H7 (cell line): ENCODE results near the gene OR11A1. TPM values are rescaled to one million over a fixed set of nuclear protein-coding genes. Genes with fewer than 3 reads are reported as not detected.

Source experiments
- DNase-seq: peaks from one replicate; pipeline ENCODE4 v3.0.0; 2012
- H3K27me3 ChIP-seq: 2 replicates; pipeline ENCODE4 v1.6.0; 2011; ENCODE audit warnings: mild to moderate bottlenecking, low read length; ENCODE audit not compliant: control insufficient read depth, insufficient read depth
- H3K36me3 ChIP-seq: replicated peaks from 2 replicates; pipeline ENCODE4 v1.5.1; 2011; ENCODE audit warnings: low read length; ENCODE audit not compliant: control insufficient read depth, insufficient read depth
- H3K4me3 ChIP-seq: 2 replicates; pipeline ENCODE4 v1.5.1; 2011; ENCODE audit warnings: low read depth, mild to moderate bottlenecking, control low read depth, low read length, moderate library complexity; ENCODE audit not compliant: insufficient read depth
- total RNA-seq: library from RNA; depleted of rRNA; stranded (reverse); fragments of >200 nt; shearing (Covaris generic); gene quantifications from 2 replicates; pipeline ENCODE4 v1.2.3, GENCODE V29; 2014

The OR11A1 gene
- total RNA-seq, 1 experiment from 2014 or later: not detected

DNA sequence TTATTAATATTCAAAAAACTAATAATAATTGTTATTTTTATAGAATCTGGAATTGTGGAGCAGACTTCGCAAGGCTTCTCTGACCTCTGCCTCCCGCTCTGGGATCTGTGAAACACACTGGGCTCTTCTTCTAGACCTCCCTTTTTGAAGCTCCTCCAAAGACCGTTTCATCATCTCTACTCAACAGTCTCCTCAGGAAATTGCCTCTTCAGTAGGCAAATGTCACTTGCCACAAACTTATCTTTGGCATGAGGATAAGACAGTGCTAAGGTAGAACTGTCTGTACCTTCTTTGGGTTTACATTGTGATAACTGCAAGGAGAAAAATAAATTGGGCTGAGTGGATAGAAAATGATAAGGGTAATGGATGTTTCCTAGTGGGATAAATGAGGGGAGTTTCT, 33.2 kb upstream of the OR11A1 start:
- Histone ChIP-seq H3K27me3 (no peaks in the 10 kb centered on the region), H3K4me3 (no peak overlapping the region), H3K36me3 (no peaks in the 10 kb centered on the region)
- no peak for DNase-seq

DNA sequence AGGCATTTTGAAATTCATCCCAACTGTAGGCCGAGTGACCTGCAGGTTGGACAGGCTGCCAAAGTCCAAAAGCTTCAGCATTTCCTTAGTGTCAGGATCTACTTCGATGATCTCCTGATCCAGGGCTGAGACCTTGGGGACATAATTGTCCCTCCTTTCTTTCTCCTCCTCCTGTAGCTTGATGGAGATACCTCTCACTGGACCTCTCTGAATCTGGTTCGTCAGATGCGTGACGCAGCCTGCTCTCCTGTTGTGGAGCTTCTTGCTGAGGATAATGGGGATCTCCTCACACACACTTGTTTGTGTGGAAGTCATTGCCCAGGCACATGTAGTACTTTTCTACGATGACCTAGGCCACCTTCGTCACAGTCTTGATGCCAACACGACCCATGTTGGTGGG, 32.4 kb upstream of the OR11A1 start:
- H3K27me3 ChIP-seq: no peaks in the 10 kb centered on the region
- H3K36me3 ChIP-seq: no peaks in the 10 kb centered on the region
- no peak for DNase-seq
- H3K4me3 ChIP-seq: no peak overlapping the region

DNA sequence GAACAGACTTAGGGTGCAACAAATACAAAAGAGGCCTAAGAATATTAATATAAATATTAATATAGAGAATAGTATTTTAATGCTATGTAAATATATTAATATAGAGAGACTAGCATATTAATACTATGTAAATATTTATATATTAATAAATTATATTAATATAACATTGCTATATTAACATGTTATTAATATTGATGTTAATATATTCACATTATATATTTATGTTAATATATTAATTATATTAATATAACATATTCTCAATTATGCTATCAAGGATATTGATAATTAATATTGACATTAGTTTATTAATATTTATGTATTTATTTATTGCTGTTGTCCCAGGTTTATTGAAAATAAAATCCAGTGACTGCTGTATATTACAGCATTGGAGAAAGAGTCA, 32.0 kb upstream of the OR11A1 start:
- Histone ChIP-seq H3K4me3 (no peak overlapping the region), H3K27me3 (no peaks in the 10 kb centered on the region), H3K36me3 (no peaks in the 10 kb centered on the region)
- DNase-seq: no peak

DNA sequence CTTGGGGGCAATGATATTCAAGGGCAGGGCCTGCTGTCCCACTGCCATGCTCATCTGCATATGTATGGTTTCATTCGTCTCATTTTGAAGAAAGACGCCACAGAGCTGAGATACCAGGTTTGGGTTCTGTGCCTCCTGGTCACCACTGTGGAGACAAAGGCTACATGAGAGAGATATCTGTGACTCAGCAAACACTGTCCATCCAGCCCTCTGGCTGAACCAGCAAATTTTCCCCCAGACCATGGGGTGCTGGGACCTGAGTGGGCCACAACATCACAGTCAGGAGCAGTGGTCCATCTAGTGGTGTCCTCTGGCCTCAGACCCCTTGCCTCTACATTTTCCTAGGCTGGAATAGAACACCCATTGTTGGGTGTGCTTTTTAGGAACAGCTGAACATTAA, 30.8 kb upstream of the OR11A1 start, which contains the start of gene MAS1L:
Gene MAS1L (minus strand): TSS at position 297 of the 400 bp plus-strand sequence. CDS start 54 bp downstream, at position 243.
- Histone ChIP-seq H3K4me3 (no peak within 1 kb of the TSS), H3K36me3 (no peaks in the 10 kb centered on the region), H3K27me3 (no peaks in the 10 kb centered on the region)
- DNase-seq: no peak

DNA sequence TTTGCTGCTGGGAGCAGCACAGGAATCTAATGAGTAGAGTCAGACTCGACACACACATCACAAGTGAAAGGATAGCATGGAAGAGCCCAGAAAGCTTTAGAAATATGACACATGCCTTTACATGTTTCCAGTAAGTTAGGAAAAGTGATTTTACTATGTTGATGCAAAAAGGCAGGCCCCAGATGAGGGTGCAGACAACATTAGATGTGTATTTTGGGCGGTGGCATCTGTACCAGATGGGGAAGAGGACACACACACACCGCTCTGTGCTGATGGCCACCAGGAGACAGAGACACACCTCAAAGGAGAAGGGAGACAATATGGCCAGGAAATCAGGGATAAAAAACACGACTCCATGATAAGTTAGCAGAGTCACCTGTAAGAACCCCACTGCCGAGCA, 30.3 kb upstream of the OR11A1 start:
- Histone ChIP-seq H3K4me3 (no peak overlapping the region), H3K27me3 (no peaks in the 10 kb centered on the region), H3K36me3 (no peaks in the 10 kb centered on the region)
- no peak for DNase-seq

DNA sequence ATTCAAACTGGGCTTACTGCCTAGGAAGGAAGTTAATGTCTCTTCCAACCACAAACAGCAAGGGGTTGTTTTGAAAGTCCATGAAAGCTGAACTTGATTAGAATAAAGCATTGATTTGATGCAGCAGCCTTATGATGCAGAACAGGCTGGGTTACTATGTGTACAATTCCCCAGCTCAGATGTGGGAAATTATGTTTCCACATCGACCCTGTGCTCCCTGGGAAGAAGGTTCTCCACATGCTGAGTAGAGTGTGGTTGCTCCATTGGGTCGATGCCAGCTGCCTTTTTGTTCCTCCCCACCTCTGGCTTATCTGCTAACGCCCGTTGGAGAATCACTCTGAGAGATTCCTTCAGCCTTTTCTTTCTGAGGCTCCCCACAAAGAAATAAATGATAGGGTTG, 29.7 kb upstream of the OR11A1 start:
- H3K4me3 ChIP-seq: no peak overlapping the region
- DNase-seq: no peak
- no peaks in the 10 kb centered on the region for H3K27me3 ChIP-seq
- H3K36me3 ChIP-seq: no peaks in the 10 kb centered on the region

DNA sequence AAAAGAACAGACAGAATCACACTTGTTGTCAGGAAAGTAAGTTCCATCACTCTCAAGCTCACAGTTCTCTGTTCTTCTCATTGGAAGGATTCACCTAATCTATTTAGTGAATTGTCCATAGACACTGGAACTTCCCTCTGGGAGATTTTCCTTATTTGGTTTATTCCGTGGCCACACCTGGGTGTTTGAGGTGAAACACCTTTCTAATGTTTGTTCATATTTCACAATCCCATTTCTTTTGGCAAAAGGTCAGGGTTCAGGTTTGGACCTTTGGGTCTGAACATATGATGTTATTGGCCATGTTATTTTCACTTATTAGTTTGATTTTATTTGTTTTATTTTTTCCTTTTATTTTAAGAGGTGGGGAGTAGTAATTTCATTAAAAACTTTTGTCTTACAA, 26.9 kb upstream of the OR11A1 start:
- no peak for DNase-seq
- no peaks in the 10 kb centered on the region for H3K36me3 ChIP-seq
- H3K27me3 ChIP-seq: no peaks in the 10 kb centered on the region
- H3K4me3 ChIP-seq: no peak overlapping the region

DNA sequence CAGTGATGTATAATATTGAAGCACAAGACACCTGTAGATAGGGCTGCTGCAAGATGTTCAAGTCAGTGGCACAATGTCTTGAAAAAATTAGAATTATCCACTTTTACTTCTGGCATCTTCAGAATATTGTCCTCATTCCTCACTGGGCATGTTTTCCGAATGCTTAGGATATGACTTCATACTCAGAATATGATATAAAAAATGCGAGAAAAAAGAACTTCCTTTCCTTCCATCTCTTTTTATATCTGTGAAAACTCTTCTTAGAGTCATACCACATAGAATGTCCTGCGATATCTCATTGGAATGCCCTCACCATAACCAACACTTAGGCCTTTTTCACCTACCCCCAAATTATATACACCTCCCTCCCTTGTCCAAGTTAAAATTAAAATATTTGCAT, 26.3 kb upstream of the OR11A1 start:
- H3K4me3 ChIP-seq: no peak overlapping the region
- H3K27me3 ChIP-seq: no peaks in the 10 kb centered on the region
- no peaks in the 10 kb centered on the region for H3K36me3 ChIP-seq
- no peak for DNase-seq

DNA sequence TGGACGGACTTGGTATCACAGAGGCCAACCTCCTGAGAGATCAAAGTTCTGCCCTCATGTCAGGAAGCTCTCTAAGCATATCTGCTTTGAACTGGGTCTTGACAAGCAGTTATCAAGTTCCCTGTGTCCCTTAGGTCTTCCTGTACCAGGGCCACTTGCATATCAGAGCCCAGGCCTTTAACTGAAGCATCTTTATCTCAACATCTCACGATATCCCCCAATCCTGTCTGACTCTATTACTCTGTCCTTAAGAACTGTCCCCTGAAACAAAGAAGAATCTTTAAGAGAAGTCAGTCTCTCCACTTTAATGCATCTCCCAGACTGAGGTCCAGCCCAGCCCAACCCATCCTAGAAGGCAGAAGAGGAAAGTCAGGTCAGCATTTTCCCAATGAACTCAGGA, 22.7 kb upstream of the OR11A1 start:
- Histone ChIP-seq H3K4me3 (no peak overlapping the region), H3K27me3 (no peaks in the 10 kb centered on the region), H3K36me3 (no peaks in the 10 kb centered on the region)
- DNase-seq: no peak

DNA sequence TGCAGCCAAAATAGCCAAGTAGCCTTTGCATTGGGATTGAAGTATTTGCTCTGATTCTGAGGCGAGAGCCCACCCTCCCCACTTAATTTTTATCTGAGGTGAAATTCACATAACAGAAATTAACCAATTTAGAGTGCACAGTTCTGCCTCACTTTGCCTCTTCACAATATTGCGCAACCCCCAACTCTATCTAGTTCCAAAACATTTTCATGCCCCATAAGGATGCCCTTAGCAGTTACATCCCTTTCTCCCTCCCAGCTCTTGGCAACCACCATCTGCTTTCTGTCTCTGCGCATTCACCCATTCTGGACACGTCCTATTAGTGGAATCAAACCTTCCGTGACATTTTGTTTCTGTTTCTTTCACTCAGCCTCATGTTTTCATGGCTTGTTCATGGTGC, 21.9 kb upstream of the OR11A1 start:
- Histone ChIP-seq H3K4me3 (no peak overlapping the region), H3K36me3 (no peaks in the 10 kb centered on the region), H3K27me3 (no peaks in the 10 kb centered on the region)
- no peak for DNase-seq

DNA sequence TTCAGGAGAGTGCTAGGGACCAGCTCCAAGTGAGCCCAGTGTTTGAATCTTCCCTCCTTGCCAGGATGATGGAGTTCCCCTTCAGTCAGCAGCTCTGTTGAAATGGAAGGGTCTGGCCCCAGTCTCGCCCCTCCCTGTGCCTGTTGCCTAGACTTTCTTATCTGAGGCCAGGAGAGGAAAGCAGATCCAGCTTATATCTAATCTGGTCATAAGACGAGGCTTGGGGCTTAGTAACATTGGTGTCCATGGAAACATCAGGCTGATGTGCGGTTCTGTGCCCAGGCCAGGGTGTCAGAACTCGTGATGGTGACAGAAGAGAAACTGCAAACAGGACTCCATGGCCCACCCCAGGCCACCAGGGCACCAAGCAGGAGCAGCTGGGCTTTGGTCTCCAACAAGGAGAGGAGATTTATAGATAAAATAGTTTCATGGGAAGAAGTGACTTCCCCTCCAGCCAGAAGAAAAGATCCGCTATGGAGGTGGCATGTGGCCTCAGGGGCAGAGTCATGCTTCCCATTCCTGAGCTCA, 21.1 kb upstream of the OR11A1 start:
- DNase-seq: no peak
- Histone ChIP-seq H3K36me3 (no peaks in the 10 kb centered on the region), H3K4me3 (no peak overlapping the region), H3K27me3 (no peaks in the 10 kb centered on the region)

DNA sequence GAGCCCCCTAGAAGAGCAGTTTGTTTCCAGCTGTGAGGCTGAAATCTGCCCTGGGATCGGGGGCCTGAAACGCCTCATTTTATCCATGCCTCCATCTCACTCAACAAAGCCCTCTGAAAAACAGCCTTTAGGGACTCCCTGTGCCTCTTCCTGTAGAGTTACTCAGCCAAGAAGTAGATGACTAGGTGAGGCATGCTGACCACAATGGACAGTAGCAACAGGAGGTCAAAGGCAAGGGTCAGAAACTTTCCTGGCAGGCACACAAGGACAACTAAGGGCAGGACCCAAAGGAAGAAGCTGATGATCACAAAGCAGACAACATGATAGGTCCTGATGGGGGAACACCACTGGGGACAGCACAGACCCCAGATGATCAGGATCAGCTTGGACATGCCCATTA, 18.1 kb upstream of the OR11A1 start:
- Histone ChIP-seq H3K36me3 (no peaks in the 10 kb centered on the region), H3K4me3 (no peak overlapping the region), H3K27me3 (no peaks in the 10 kb centered on the region)
- no peak for DNase-seq

DNA sequence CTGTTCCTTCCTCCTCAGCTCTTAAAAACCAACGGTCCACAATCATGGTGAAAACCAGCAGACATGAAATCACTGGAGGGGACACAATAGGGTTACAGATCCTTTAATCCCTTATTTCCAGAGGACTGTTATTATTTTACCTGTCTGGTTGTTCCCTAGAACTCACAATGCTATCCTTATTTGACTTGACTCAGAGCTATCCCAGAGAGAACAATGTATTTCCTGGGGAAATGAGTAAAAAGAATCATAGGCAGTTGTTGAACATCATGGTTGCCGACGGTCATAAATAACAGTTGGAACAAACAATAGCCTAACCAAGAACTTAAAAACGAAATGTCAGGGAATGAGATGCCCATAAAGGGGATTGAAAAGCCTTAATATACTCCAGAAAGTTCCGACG, 9.4 kb upstream of the OR11A1 start:
- DNase-seq: no peak
- Histone ChIP-seq H3K4me3 (no peak overlapping the region), H3K27me3 (no peaks in the 10 kb centered on the region), H3K36me3 (no peaks in the 10 kb centered on the region)

DNA sequence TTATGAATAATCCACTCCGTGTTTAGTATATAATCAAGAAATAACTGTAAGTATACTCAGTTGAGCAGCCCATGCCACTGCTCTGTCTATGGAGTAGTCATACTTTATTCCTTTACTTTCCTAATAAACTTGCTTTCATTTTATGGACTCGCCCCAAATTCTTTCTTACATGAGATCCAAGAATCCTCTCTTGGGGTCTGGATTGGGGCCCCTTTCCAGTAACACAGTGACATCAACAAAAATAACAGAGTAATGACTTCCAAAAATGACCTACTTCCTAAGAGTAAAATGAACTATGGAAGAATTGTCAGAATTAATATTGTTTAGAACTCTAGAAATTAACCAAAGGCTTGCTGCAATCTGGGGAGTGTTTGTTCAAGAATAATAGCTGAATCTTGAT, 8.9 kb upstream of the OR11A1 start:
- Histone ChIP-seq H3K4me3 (no peak overlapping the region), H3K27me3 (no peaks in the 10 kb centered on the region), H3K36me3 (no peaks in the 10 kb centered on the region)
- no peak for DNase-seq

DNA sequence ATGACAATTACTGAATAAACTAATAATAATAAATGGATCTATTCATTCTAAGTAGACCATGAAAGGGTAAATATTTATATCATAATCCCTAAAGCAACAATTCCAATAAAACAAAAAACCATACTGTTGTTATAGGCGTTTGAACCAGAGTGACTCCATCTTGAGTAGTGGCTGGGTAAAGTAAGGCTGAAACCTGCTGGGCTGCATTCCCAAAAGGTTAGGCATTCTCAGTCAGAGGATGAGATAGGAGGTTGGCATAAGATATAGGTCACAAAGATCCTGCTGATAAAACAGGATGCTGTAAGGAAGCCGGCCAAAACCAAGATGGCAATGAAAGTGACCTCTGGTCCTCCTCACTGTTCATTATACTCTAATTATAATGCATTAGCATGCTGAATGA, 8.4 kb upstream of the OR11A1 start:
- DNase-seq: no peak
- no peaks in the 10 kb centered on the region for H3K27me3 ChIP-seq
- no peaks in the 10 kb centered on the region for H3K36me3 ChIP-seq
- H3K4me3 ChIP-seq: no peak overlapping the region

DNA sequence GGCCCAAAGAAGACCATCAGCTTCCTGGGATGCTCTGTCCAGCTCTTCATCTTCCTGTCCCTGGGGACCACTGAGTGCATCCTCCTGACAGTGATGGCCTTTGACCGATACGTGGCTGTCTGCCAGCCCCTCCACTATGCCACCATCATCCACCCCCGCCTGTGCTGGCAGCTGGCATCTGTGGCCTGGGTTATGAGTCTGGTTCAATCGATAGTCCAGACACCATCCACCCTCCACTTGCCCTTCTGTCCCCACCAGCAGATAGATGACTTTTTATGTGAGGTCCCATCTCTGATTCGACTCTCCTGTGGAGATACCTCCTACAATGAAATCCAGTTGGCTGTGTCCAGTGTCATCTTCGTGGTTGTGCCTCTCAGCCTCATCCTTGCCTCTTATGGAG, 5.2 kb upstream of the OR11A1 start:
- Histone ChIP-seq H3K27me3 (no peaks in the 10 kb centered on the region), H3K4me3 (no peak overlapping the region), H3K36me3 (no peaks in the 10 kb centered on the region)
- no peak for DNase-seq
